Mesendoderm (in vitro differentiated cells): ENCODE measurements around the gene CDC42SE2.

Experiments used
- DNase-seq: peaks from one replicate; pipeline ENCODE4 v3.0.0; 2013
- H2AK5ac ChIP-seq: 2 replicates; pipeline ENCODE4 v1.6.1; 2013; ENCODE audit warnings: low read length, inconsistent platforms
- H2BK120ac ChIP-seq: 2 replicates; pipeline ENCODE4 v1.6.1; 2013; ENCODE audit warnings: low read depth, mild to moderate bottlenecking, low read length, moderate library complexity, mixed read lengths
- H2BK15ac ChIP-seq: replicated peaks from 2 replicates; pipeline ENCODE4 v1.6.1; 2013; ENCODE audit warnings: low read depth, mild to moderate bottlenecking, moderate library complexity
- H2BK5ac ChIP-seq: 2 replicates; pipeline ENCODE4 v1.6.1; 2013; ENCODE audit warnings: low read length, inconsistent platforms
- H3K18ac ChIP-seq: 2 replicates; pipeline ENCODE4 v1.6.1; 2013; ENCODE audit warnings: mild to moderate bottlenecking, low read length, mixed read lengths
- H3K23ac ChIP-seq: one replicate; pipeline ENCODE4 v1.6.1; 2013; ENCODE audit warnings: low read length
- H3K27ac ChIP-seq: 2 replicates; pipeline ENCODE4 v1.5.1; 2013; ENCODE audit warnings: low read depth, mild to moderate bottlenecking, inconsistent platforms, low read length, moderate library complexity
- H3K27me3 ChIP-seq: 2 replicates; pipeline ENCODE4 v1.6.1; 2013; ENCODE audit warnings: low read length, control low read depth, mild to moderate bottlenecking, inconsistent platforms; ENCODE audit not compliant: insufficient read depth, poor library complexity
- H3K36me3 ChIP-seq: 2 replicates; pipeline ENCODE4 v1.6.1; 2013; ENCODE audit warnings: low read length, inconsistent platforms; ENCODE audit not compliant: control insufficient read depth, insufficient read depth
- H3K4ac ChIP-seq: one replicate; pipeline ENCODE4 v1.6.1; 2013; ENCODE audit warnings: low read depth, mild to moderate bottlenecking, low read length, moderate library complexity
- H3K4me1 ChIP-seq: 2 replicates; pipeline ENCODE4 v1.6.1; 2013; ENCODE audit warnings: low read depth, low read length, inconsistent platforms; ENCODE audit not compliant: control insufficient read depth
- H3K4me2 ChIP-seq: 2 replicates; pipeline ENCODE4 v1.6.1; 2013; ENCODE audit warnings: low read length
- H3K4me3 ChIP-seq: 2 replicates; pipeline ENCODE4 v1.5.1; 2013; ENCODE audit warnings: mild to moderate bottlenecking, low read length
- H3K56ac ChIP-seq: one replicate; pipeline ENCODE4 v1.6.1; 2013; ENCODE audit warnings: low read length
- H3K79me1 ChIP-seq: 2 replicates; pipeline ENCODE4 v1.6.1; 2013; ENCODE audit warnings: low read length, inconsistent platforms
- H3K79me2 ChIP-seq: 2 replicates; pipeline ENCODE4 v1.6.1; 2013; ENCODE audit warnings: mild to moderate bottlenecking, low read length; ENCODE audit not compliant: control insufficient read depth, insufficient read depth
- H3K9ac ChIP-seq: 2 replicates; pipeline ENCODE4 v1.6.1; 2013; ENCODE audit warnings: low read length, inconsistent platforms
- H4K5ac ChIP-seq: one replicate; pipeline ENCODE4 v1.6.1; 2013; ENCODE audit warnings: low read length
- H4K8ac ChIP-seq: one replicate; pipeline ENCODE4 v1.6.1; 2013; ENCODE audit warnings: low read depth, mild to moderate bottlenecking, control low read depth, low read length, moderate library complexity
- WGBS: extraction: QIAGEN DNeasy Blood & Tissue Kit; methylation state at CpG from one replicate; pipeline ENCODE4 v1.1.7; 2013; ENCODE audit warnings: low lambda C conversion rate, missing lambda C conversion rate; ENCODE audit not compliant: insufficient coverage; ENCODE audit errors: extremely low coverage; 5-methylcytosine and 5-hydroxymethylcytosine counted together

CDC42SE2 gene

GRCh38 chr5:131416729-131417128 is 152.9 kb downstream of the CDC42SE2 start:
- H3K4ac ChIP-seq: no peak overlapping the region
- H3K4me1 ChIP-seq: no peaks in the 10 kb centered on the region
- no peak overlapping the region for H3K18ac ChIP-seq
- H3K27me3 ChIP-seq: no peaks in the 10 kb centered on the region
- no peak for DNase-seq
- no peak overlapping the region for H3K9ac ChIP-seq
- H3K79me1 ChIP-seq: no peaks in the 10 kb centered on the region
- no peak overlapping the region for H4K8ac ChIP-seq
- WGBS: no CpG with 5 or more reads among the region's 3 CpGs
- no peak overlapping the region for H3K56ac ChIP-seq
- no peaks in the 10 kb centered on the region for H3K79me2 ChIP-seq
- H3K36me3 ChIP-seq: no peaks in the 10 kb centered on the region
- H2BK15ac ChIP-seq: no peak overlapping the region
- no peak overlapping the region for H3K23ac ChIP-seq
- no peak overlapping the region for H3K4me2 ChIP-seq
- H4K5ac ChIP-seq: no peak overlapping the region
- no peak overlapping the region for H2AK5ac ChIP-seq
- no peak overlapping the region for H3K27ac ChIP-seq
- H3K4me3 ChIP-seq: no peak overlapping the region
- H2BK5ac ChIP-seq: no peak overlapping the region
- H2BK120ac ChIP-seq: no peak overlapping the region

DNA sequence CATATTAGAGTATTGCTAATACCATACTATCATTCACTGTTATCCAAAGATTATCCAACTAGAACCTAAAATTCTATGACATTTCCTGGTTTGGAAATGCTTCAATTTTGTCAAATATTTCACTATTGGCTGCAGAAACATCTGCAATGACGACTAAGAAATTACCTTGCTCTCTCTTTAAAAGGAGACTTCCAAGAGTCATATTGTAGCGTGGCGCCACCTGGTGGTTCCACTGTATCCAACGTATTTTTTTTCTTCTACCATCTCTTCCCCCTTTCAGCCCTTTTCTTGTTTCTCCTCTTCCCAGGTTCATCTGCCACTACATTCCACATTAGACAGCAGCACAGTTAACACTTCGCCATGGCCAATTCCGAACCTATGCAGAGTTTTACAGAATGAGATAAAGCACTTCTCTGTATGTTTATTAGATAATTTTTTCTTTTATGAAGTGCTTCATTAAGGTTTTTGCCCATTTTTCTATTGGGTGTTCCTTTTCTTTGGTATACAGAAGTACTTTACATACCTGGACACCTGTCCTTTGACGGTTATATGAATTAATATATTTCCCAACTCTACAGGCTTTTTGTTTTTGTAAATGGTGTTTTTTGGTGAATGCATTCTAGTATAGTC is 153.5 kb downstream of the CDC42SE2 start:
- Histone ChIP-seq H3K36me3 (no peaks in the 10 kb centered on the region), H2BK120ac (no peak overlapping the region), H3K18ac (no peak overlapping the region), H3K23ac (no peak overlapping the region), H3K4me3 (no peak overlapping the region), H4K5ac (no peak overlapping the region), H2BK5ac (no peak overlapping the region), H3K79me2 (no peaks in the 10 kb centered on the region), H3K4ac (no peak overlapping the region), H3K9ac (no peak overlapping the region), H2AK5ac (no peak overlapping the region), H3K4me1 (no peaks in the 10 kb centered on the region), H4K8ac (no peak overlapping the region), H3K27ac (no peak overlapping the region), H3K27me3 (no peaks in the 10 kb centered on the region), H2BK15ac (no peak overlapping the region), H3K56ac (no peak overlapping the region), H3K4me2 (no peak overlapping the region), H3K79me1 (no peaks in the 10 kb centered on the region)
- WGBS: no CpG with 5 or more reads among the region's 7 CpGs
- peak; percentile 69 for DNase-seq

DNA sequence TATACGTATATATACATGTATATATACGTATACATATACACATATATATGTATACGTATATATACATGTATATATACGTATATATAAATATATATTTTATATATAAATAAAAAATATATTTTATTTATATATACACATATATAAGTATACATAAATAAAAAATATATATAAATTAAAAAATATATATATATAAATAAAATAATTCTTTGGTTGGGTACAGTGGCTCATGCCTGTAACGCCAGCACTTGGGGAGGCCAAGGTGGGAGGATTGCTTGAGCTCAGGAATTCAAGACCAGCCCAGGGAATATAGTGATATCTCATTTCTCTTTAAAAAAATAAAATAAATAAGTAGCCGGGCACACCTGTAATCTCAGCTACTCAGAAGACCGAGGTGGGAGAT is 155.0 kb downstream of the CDC42SE2 start:
- Histone ChIP-seq H4K5ac (no peak overlapping the region), H3K27me3 (no peaks in the 10 kb centered on the region), H3K79me2 (no peaks in the 10 kb centered on the region), H2AK5ac (no peak overlapping the region), H3K4me2 (no peak overlapping the region), H3K79me1 (no peaks in the 10 kb centered on the region), H3K9ac (no peak overlapping the region), H3K27ac (no peak overlapping the region), H3K23ac (no peak overlapping the region), H3K56ac (no peak overlapping the region), H4K8ac (no peak overlapping the region), H2BK120ac (no peak overlapping the region), H2BK5ac (no peak overlapping the region), H3K4me3 (no peak overlapping the region), H3K4ac (no peak overlapping the region), H3K4me1 (no peaks in the 10 kb centered on the region), H2BK15ac (no peak overlapping the region), H3K36me3 (no peaks in the 10 kb centered on the region), H3K18ac (no peak overlapping the region)
- DNase-seq: no peak
- WGBS: no CpG with 5 or more reads among the region's 7 CpGs

DNA sequence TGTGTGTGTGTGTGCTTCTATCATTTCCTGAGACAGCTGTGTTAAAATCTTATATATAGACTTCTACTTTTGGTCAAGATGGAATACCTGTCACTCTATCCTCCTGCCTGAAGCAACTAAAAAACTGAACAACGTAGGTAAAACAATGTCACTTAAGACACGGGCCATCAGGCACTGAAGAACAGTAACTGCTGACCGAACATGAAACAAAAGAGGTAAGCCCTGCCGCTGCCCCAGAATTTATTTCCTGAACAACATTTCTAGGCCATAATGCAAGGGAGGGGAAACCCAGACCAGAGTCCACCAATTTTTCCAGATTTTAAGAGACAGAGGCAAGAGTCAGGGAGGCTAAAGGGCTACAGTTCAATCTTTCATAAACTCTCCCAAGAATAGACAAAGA is 156.0 kb downstream of the CDC42SE2 start:
- WGBS: no CpG with 5 or more reads among the region's 4 CpGs
- no peak overlapping the region for H3K4me3 ChIP-seq
- no peaks in the 10 kb centered on the region for H3K27me3 ChIP-seq
- H4K5ac ChIP-seq: no peak overlapping the region
- no peaks in the 10 kb centered on the region for H3K36me3 ChIP-seq
- H2AK5ac ChIP-seq: no peak overlapping the region
- no peaks in the 10 kb centered on the region for H3K79me1 ChIP-seq
- H3K27ac ChIP-seq: no peak overlapping the region
- no peak overlapping the region for H2BK15ac ChIP-seq
- H3K4ac ChIP-seq: no peak overlapping the region
- no peak overlapping the region for H3K18ac ChIP-seq
- no peak overlapping the region for H4K8ac ChIP-seq
- no peak overlapping the region for H3K56ac ChIP-seq
- no peak overlapping the region for H3K9ac ChIP-seq
- no peak overlapping the region for H2BK120ac ChIP-seq
- no peak overlapping the region for H3K23ac ChIP-seq
- no peaks in the 10 kb centered on the region for H3K79me2 ChIP-seq
- H2BK5ac ChIP-seq: no peak overlapping the region
- no peaks in the 10 kb centered on the region for H3K4me1 ChIP-seq
- DNase-seq: no peak
- H3K4me2 ChIP-seq: no peak overlapping the region

GRCh38 chr5:131423056-131423455 is 159.2 kb downstream of the CDC42SE2 start:
- H3K18ac ChIP-seq: no peak overlapping the region
- no peak overlapping the region for H3K27ac ChIP-seq
- no peak overlapping the region for H2BK120ac ChIP-seq
- H3K4me2 ChIP-seq: no peak overlapping the region
- H3K27me3 ChIP-seq: no peaks in the 10 kb centered on the region
- no peak overlapping the region for H2AK5ac ChIP-seq
- H3K23ac ChIP-seq: no peak overlapping the region
- H3K79me1 ChIP-seq: no peaks in the 10 kb centered on the region
- no peak overlapping the region for H4K5ac ChIP-seq
- no CpG with 5 or more reads among the region's 2 CpGs for WGBS
- no peak overlapping the region for H3K4me3 ChIP-seq
- H3K56ac ChIP-seq: no peak overlapping the region
- H3K4me1 ChIP-seq: no peaks in the 10 kb centered on the region
- no peak overlapping the region for H3K4ac ChIP-seq
- H2BK5ac ChIP-seq: no peak overlapping the region
- no peak overlapping the region for H2BK15ac ChIP-seq
- H3K9ac ChIP-seq: no peak overlapping the region
- H4K8ac ChIP-seq: no peak overlapping the region
- H3K36me3 ChIP-seq: no peaks in the 10 kb centered on the region
- peak; percentile 35 for DNase-seq
- H3K79me2 ChIP-seq: no peaks in the 10 kb centered on the region

GRCh38 chr5:131426011-131426410 is 162.2 kb downstream of the CDC42SE2 start:
- no peak overlapping the region for H3K4ac ChIP-seq
- H2AK5ac ChIP-seq: no peak overlapping the region
- H3K36me3 ChIP-seq: no peaks in the 10 kb centered on the region

More at GRCh38 chr5:131426011-131426410, 162.2 kb downstream of the CDC42SE2 start:
- Histone ChIP-seq H3K27me3 (no peaks in the 10 kb centered on the region), H3K27ac (no peak overlapping the region), H3K79me1 (no peaks in the 10 kb centered on the region), H3K4me3 (no peak overlapping the region), H2BK5ac (no peak overlapping the region), H3K9ac (no peak overlapping the region), H4K5ac (no peak overlapping the region), H2BK15ac (no peak overlapping the region), H3K56ac (no peak overlapping the region), H3K4me1 (no peaks in the 10 kb centered on the region), H3K4me2 (no peak overlapping the region), H4K8ac (no peak overlapping the region), H3K18ac (no peak overlapping the region), H3K79me2 (no peaks in the 10 kb centered on the region), H3K23ac (no peak overlapping the region), H2BK120ac (no peak overlapping the region)
- DNase-seq: no peak
- WGBS: no CpG with 5 or more reads among the region's 1 CpG
